IPS-18a (cell line): ENCODE results near the gene SLC6A12.

Experiments used
- H3K27ac ChIP-seq: one replicate; pipeline ENCODE4 v1.5.1; 2013; ENCODE audit warnings: low read length
- H3K27me3 ChIP-seq: one replicate; pipeline ENCODE4 v1.6.1; 2013; ENCODE audit warnings: mild to moderate bottlenecking, low read length; ENCODE audit not compliant: control insufficient read depth, insufficient read depth
- H3K36me3 ChIP-seq: one replicate; pipeline ENCODE4 v1.6.1; 2013; ENCODE audit warnings: low read depth, low read length; ENCODE audit not compliant: control insufficient read depth
- H3K4me1 ChIP-seq: one replicate; pipeline ENCODE4 v1.6.1; 2013; ENCODE audit warnings: low read depth, low read length; ENCODE audit not compliant: control insufficient read depth
- H3K4me3 ChIP-seq: one replicate; pipeline ENCODE4 v1.5.1; 2013; ENCODE audit warnings: low read length
- H3K9ac ChIP-seq: one replicate; pipeline ENCODE4 v1.6.1; 2013; ENCODE audit warnings: mild to moderate bottlenecking, low read length, moderate library complexity
- H3K9me3 ChIP-seq: one replicate; pipeline ENCODE4 v1.6.1; 2013; ENCODE audit warnings: low read depth, low read length; ENCODE audit not compliant: control insufficient read depth

Gene SLC6A12

GRCh38 chr12:152440-152839 is 61.5 kb downstream of the SLC6A12 start:
- Histone ChIP-seq H3K4me3 (no peak overlapping the region), H3K9ac (no peak overlapping the region), H3K9me3 (no peaks in the 10 kb centered on the region), H3K27me3 (no peaks in the 10 kb centered on the region), H3K4me1 (peaks cover 4% of the 10 kb centered on the region), H3K27ac (no peak overlapping the region), H3K36me3 (no peaks in the 10 kb centered on the region)

GRCh38 chr12:151579-151978 is 62.4 kb downstream of the SLC6A12 start:
- no peaks in the 10 kb centered on the region for H3K36me3 ChIP-seq
- peaks cover 4% of the 10 kb centered on the region for H3K4me1 ChIP-seq
- H3K9ac ChIP-seq: no peak overlapping the region
- H3K27ac ChIP-seq: no peak overlapping the region
- H3K4me3 ChIP-seq: no peak overlapping the region
- H3K9me3 ChIP-seq: no peaks in the 10 kb centered on the region
- H3K27me3 ChIP-seq: no peaks in the 10 kb centered on the region

- Histone ChIP-seq H3K4me3 (no peak overlapping the region), H3K9ac (no peak overlapping the region)
Observed at GRCh38 chr12:148676-149416, 65.1 kb downstream of the SLC6A12 start.

GRCh38 chr12:147242-147641 is 66.7 kb downstream of the SLC6A12 start:
- Histone ChIP-seq H3K27me3 (no peaks in the 10 kb centered on the region), H3K36me3 (no peaks in the 10 kb centered on the region), H3K9ac (no peak overlapping the region), H3K4me3 (no peak overlapping the region), H3K4me1 (peaks cover 11% of the 10 kb centered on the region), H3K9me3 (no peaks in the 10 kb centered on the region), H3K27ac (no peak overlapping the region)

More at GRCh38 chr12:148676-149416, 65.1 kb downstream of the SLC6A12 start:
- Histone ChIP-seq H3K9me3 (no peaks in the 10 kb centered on the region), H3K27me3 (no peaks in the 10 kb centered on the region), H3K4me1 (peaks cover 8% of the 10 kb centered on the region), H3K36me3 (no peaks in the 10 kb centered on the region), H3K27ac (no peak overlapping the region)

GRCh38 chr12:145369-145960 is 68.5 kb downstream of the SLC6A12 start:
- Histone ChIP-seq H3K27me3 (peaks cover 10% of the 10 kb centered on the region), H3K36me3 (no peaks in the 10 kb centered on the region), H3K9ac (no peak overlapping the region), H3K9me3 (no peaks in the 10 kb centered on the region), H3K4me1 (peaks cover 21% of the 10 kb centered on the region), H3K27ac (no peak overlapping the region), H3K4me3 (no peak overlapping the region)

- H3K4me1 ChIP-seq: peaks cover 28% of the 10 kb centered on the region
Observed at GRCh38 chr12:144650-145284, 69.2 kb downstream of the SLC6A12 start.

GRCh38 chr12:143964-144649 is 69.8 kb downstream of the SLC6A12 start:
- Histone ChIP-seq H3K4me3 (no peak overlapping the region), H3K9me3 (no peaks in the 10 kb centered on the region), H3K9ac (no peak overlapping the region), H3K4me1 (peaks cover 34% of the 10 kb centered on the region), H3K27me3 (peaks cover 24% of the 10 kb centered on the region), H3K27ac (no peak overlapping the region), H3K36me3 (no peaks in the 10 kb centered on the region)

More at GRCh38 chr12:144650-145284, 69.2 kb downstream of the SLC6A12 start:
- no peaks in the 10 kb centered on the region for H3K36me3 ChIP-seq
- peaks cover 17% of the 10 kb centered on the region for H3K27me3 ChIP-seq
- no peak overlapping the region for H3K9ac ChIP-seq
- no peaks in the 10 kb centered on the region for H3K9me3 ChIP-seq
- no peak overlapping the region for H3K27ac ChIP-seq
- no peak overlapping the region for H3K4me3 ChIP-seq

GRCh38 chr12:140162-140561 is 73.8 kb downstream of the SLC6A12 start:
- H3K9ac ChIP-seq: no peak overlapping the region
- no peaks in the 10 kb centered on the region for H3K9me3 ChIP-seq
- H3K27ac ChIP-seq: no peak overlapping the region
- peak overlapping the region; percentile 46 for H3K4me3 ChIP-seq
- peaks cover 34% of the 10 kb centered on the region for H3K4me1 ChIP-seq
- peaks cover 39% of the 10 kb centered on the region for H3K27me3 ChIP-seq
- no peaks in the 10 kb centered on the region for H3K36me3 ChIP-seq
